Ammon's horn (tissue), 1 donor: ENCODE measurements around the gene KCNH3.
A peak's percentile ranks its signal among the peaks of the same experiment; 100 is the strongest.
"Not testable (repeated sequence)": the region's sequence is repeated elsewhere in the genome, so short reads cannot be mapped to it uniquely, and the experiment has no call there.

Experiments used
- DNase-seq: peaks from one replicate; pipeline ENCODE4 v3.0.0-alpha.2; 2016; ENCODE audit warnings: low spot score

KCNH3 gene

GRCh38 chr12:49538510-49539403 lies at the start of gene KCNH3:
Gene KCNH3 (plus strand): TSS chr12:49539030. CDS start chr12:49539417, 387 bp downstream.
- peak; percentile 82 for DNase-seq

GRCh38 chr12:49489154-49489553 lies 49.7 kb upstream of the KCNH3 start:
- no peak for DNase-seq

DNA sequence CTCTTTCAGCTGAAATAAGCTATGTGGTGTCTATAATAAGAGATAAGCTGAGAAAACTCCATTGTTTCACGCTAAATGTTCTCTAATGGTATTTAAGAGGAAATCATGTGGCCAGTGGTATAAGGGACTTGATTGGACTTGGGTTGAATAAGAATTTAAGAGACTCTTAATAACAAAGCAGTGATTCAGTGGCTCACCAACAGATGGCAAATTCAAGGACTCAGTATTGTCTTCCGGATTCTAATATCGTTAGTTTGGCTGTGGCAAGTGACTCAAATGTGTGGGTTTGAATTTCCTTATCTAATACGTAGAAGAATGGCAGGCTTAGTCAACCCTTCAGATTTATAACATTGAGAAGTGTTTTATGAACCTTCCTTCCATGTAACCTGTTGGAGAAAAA lies 49.1 kb upstream of the KCNH3 start:
- DNase-seq, result peak; percentile 7

- no peak for DNase-seq
Measured at GRCh38 chr12:49491823-49492222, 47.0 kb upstream of the KCNH3 start.

- no peak for DNase-seq
Measured at GRCh38 chr12:49493900-49494299, 44.9 kb upstream of the KCNH3 start.

GRCh38 chr12:49496417-49497360 lies 42.1 kb upstream of the KCNH3 start:
- peak; percentile 18 for DNase-seq

- no peak for DNase-seq
Measured at GRCh38 chr12:49501895-49502294, 36.9 kb upstream of the KCNH3 start.

GRCh38 chr12:49502590-49502989 lies 36.2 kb upstream of the KCNH3 start:
- DNase-seq, result no peak

DNA sequence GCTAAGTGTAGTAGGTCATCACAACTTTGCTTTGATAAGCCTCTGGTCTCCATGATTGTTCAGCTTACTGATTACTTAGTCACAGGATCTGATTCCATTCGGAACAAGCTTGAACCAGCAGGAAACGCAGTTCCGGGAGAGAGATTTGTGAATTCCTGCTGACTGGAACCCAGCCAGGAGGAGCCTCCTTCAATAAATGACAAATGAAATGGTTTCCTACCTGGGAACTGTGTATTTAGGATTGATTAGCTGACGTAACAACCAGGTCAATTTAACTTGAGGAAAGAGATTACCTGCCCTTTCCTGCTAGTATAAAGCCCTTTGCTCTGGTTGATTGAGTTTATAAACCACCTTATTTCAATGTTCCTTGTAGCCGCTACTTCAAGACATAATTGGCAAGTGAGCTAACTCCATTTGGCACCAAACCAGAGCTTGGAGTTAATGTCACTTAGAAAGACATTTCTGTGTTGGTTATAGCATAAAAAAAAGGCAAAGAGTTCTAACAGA lies 35.1 kb upstream of the KCNH3 start:
- no peak for DNase-seq

- DNase-seq, result no peak
Measured at GRCh38 chr12:49505672-49506071, 33.2 kb upstream of the KCNH3 start.

DNA sequence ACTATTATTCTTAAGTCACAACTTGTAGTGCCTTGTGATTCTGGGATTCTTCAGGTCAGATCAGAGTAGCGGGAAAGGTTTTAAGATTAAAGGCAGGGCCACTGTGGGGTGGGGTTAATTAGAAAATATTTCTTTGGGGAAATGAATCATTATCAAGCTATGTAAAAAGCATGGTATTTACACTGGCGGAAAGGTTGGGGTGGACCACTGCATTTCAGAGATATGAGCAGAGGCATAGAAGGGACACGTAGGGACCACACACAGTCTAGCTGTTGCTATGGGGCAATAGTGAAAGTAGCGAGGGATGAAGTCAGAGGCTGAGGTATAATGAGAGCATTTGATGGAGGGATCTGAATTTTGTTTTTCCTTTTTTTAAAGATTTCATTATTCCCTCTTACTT lies 31.7 kb upstream of the KCNH3 start:
- no peak for DNase-seq

DNA sequence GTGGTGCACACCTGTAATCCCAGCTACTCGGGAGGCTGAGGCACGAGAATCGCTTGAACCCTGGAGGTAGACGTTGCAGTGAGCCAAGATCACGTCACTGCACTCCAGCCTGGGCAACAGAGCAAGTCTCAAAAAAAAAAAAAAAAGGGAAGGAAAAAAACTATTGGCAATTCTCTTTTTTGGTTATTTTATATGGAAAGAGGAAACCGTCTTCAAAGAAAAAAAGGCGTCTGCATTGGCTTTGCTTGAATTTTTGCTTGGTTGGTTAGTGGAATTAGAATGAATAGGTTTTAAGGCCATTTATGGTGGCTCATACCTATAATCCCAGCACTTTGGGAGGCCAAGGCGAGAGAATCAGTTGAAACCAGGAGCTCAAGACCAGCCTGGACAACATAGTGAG lies 29.1 kb upstream of the KCNH3 start:
- not testable (repeated sequence) for DNase-seq

DNA sequence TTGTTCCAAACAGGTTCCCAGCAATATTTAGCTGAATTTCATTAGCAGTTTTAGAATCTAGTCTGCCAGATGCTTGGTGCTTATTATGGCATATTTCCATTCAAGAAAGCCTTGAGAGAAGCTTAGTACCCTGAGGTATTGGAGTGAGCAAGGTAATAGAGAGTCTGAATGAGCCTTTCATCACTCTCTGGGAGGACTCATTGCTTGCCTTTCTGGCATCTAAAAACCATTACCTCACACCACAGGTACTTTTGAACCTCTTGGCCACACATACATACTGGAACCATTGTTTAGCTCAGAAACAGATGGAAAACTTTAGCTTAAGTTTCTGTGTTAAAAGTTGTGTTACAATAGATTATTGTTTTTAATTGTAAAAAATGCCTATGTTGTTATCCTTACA lies 27.4 kb upstream of the KCNH3 start:
- no peak for DNase-seq

GRCh38 chr12:49512546-49512945 lies 26.3 kb upstream of the KCNH3 start:
- no peak for DNase-seq

DNA sequence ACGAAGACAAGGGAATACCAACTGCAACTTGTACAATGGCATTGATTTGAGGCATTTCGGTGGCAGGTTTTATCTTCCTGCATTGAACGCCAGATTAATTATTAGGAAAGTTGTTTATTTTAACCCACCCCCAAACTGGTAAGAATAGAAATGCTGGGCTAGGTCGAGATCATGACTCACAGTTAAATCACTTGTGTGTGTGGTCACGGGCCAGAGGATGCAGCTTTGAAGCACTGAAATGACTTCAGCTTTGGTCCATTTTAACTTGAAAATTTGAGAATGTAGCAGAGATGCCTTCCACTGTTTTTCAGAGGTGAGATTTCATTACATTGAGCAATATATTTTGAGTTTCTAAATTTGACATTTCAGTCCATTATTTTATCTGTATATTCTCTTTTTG lies 23.6 kb upstream of the KCNH3 start:
- no peak for DNase-seq

- no peak for DNase-seq
Measured at GRCh38 chr12:49518914-49519573, 19.8 kb upstream of the KCNH3 start.

- no peak for DNase-seq
Measured at GRCh38 chr12:49519574-49519936, 19.3 kb upstream of the KCNH3 start.

DNA sequence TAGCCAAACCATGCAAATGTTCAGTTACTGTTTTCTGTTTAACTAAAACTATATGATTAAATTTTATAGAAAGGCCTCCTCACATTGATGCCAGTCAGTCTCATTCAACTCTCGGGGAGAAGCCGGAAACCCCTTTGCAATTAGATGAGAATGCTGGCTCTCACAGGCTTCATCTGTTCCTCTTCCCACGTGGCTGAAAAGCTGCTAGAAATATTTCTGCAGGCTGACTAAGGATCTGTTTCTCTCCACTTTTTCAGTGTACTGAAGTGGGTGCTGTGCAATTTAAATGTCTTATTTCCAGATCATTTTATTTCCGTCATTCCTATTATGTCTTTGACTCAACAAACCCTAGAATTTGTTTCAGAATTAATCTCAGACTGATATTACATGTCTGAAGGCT lies 17.4 kb upstream of the KCNH3 start:
- peak; percentile 53 for DNase-seq

GRCh38 chr12:49524660-49525324 lies 14.0 kb upstream of the KCNH3 start:
- no peak for DNase-seq

- DNase-seq, result no peak
Measured at GRCh38 chr12:49525942-49526341, 12.9 kb upstream of the KCNH3 start.

- no peak for DNase-seq
Measured at GRCh38 chr12:49527361-49528130, 11.3 kb upstream of the KCNH3 start.
